HG02840 (cell line): ENCODE measurements around the gene TMEM238L.
"Not testable (repeated sequence)": the region's sequence is repeated elsewhere in the genome, so short reads cannot be mapped to it uniquely, and the experiment has no call there.

Experiments
- ATAC-seq: cut with Tn5 transposase; IDR thresholded peaks from one replicate; pipeline ENCODE4 v1.9.1; 2021; ENCODE audit warnings: mild to moderate bottlenecking, moderate library complexity, moderate number of reproducible peaks; ENCODE audit not compliant: unreplicated experiment, low FRiP score

TMEM238L gene, protein sequence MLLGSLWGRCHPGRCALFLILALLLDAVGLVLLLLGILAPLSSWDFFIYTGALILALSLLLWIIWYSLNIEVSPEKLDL

DNA sequence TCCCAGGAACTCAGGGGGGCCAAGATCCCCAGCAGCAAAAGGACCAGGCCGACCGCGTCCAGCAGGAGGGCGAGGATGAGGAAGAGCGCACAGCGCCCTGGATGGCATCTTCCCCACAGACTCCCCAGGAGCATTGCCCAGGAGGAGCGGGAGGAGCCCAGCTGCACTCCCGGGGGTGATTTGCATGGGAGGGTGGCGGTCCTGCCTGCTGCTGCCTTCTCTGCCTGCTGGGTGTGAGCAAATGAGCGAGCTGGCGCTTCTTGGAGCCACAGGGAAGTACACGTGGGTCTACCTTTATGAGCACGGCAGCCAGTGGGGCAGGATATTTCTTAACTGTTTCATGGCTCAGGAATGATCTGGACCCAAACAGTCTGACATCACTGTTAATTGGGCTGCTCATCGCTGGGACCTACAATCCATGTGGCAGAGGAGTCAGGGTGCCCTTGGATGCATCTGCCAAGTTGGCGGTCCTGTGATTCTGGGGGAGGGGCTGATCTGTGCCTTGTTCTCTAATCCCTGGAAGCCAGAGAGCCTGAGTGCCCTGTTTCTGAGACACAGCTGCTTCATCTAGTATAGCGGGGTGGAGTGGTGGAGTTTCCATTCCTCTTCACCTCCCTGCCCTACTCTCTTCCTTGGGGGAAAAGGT lies at the start of gene TMEM238L:
Gene TMEM238L, minus strand, starts transcription at position 270 of the 646 bp plus-strand sequence. Its CDS starts 136 bp downstream, at position 134.
- no peak for ATAC-seq

DNA sequence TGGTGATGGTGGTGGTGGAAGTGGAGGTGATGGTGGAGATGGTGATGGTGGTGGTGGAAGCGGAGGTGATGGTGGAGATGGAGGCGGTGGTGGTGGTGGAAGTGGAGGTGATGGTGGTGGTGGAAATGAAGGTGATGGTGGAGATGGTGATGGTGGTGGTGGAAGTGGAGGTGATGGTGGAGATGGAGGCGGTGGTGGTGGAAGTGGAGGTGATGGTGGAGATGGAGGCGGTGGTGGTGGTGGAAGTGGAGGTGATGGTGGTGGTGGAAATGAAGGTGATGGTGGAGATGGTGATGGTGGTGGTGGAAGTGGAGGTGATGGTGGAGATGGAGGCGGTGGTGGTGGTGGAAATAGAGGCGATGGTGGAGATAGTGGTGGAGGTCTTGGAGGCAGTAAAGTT lies 42.7 kb upstream of the TMEM238L start:
- not testable (repeated sequence) for ATAC-seq

DNA sequence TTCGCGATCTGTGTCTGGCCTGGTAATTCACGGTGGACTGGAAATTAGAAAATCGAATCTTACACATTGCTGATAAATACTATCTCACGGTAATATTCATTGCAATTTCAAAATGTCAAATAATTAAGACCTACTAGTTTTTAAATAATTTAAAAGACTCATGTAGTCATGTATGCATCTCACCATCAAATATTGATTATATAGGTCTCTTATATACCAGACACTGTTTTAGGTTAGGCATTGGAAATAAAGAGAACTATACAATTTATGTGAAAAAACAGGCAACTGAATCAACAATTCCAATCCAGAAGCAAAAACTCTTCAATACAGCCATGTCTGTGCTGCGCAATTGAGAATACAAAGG lies 41.5 kb upstream of the TMEM238L start:
- ATAC-seq = no peak

DNA sequence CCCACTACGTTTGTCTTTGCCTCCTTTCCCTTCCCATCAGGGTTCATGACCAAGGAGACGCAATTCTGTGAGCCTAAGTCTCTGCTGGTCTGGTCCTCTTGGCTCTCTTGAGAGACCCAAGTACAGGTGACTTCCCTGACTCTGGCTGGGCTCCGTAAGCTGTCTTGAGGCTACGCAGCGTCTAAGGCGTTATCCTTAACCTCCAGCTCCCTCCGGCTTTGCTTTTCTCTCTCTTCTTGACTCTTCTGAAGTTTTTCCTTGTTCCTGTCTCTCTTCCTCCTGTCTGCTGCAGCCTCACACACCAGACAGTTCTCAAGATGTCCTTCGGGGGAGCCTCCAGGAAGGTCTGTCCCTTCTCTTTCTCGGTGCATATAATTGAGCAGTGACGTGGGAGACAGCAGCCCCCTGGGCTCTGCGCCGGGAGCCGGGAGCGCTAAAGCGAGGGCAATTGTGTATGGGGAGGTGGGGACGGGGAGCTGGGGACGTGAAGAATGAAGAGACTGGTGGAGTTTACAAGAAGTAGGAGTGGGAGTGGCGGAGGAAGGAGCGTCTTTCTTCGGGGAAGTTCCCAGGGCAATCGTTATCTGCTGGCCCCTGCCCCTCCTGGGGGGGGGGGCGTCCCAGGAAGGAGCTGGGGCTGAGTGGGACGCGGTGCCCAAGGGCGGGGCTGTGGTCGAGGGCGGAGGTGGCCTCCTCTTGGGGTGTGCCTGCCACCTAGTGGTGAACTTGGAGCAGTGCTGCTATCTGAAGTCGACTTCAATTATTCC lies 40.9 kb upstream of the TMEM238L start:
- peak; percentile 63 for ATAC-seq

DNA sequence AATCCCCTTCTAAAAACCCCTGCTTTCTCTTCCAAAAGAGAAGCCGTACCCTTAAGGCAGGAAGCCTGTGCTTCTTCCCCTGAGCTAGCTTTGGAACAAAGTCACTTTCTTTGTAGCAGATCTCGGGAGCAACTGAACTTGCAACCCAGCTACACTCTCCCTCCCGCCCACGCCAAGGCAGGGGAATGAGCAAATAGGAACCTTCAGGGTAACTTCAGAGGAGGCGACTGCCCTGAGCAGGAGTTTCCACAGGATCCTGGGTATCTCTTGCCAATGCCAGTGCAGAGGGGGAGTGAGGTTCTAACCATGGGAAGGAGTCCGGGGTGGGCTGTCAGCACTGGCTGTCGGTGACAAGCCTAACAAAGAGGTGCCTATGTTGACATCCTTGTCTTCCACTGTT lies 39.9 kb upstream of the TMEM238L start:
- ATAC-seq = no peak

DNA sequence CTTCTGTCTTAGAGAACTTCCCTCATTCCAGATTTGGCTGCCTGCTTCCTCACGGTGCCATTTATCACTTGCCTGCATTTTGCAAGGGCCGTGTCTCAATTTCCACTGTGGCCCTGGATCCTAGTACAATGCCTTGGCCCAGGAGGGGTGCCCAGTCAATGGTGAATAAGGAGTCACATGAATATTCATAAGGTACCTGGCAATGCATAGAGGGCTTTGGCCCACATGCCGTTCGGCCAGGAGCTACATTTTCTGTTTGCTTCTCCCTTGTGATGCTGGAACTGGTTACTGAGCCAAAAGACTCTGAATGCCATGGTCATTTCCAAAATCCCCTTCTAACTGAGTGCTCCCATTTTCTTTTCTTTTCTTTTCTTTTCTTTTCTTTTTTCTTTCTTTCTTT lies 38.8 kb upstream of the TMEM238L start:
- ATAC-seq = no peak

DNA sequence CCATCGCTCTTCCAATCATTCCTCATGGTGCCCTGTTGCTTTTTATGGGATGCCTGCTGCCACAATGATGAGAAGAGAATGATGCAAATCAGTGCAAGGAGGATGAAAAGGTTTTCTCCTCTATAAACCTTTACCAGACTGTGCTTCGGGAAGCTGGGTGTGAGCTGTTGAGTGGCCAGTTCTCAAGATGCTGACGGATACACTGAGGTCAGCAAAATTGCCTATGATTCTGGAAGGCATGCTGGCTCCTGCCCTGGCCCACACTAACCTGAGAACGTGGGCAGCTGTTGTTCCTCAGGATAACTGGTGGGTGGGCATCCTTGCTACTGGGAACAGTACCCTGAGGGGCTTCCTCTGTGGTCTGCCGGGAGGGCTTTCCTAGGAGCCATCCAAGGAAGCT lies 34.8 kb upstream of the TMEM238L start:
- ATAC-seq = no peak

DNA sequence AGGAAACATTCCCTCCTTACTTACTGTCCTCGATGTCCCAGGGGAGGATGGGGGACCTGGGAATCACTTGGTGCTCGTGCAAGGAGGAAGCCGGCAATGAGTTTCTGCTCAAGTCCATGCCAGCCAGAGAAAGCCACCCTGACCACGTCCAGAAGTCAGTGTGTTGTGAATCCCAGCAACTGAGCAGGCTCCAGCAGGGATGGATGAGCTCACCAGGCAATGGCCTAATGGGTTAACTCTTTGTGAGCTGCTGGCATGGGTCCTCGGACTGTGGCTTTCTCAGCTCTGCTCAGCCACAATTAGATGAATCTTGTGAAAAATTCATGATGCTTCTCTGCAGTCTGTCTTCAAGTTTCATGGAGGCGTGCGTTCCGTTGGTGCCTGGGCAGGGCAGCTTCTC lies 34.0 kb upstream of the TMEM238L start, which contains the start of gene PIRT:
Gene PIRT, minus strand, starts transcription at position 167 of the 400 bp plus-strand sequence. CDS start 12,442 bp downstream, outside the sequence.
- ATAC-seq = no peak

DNA sequence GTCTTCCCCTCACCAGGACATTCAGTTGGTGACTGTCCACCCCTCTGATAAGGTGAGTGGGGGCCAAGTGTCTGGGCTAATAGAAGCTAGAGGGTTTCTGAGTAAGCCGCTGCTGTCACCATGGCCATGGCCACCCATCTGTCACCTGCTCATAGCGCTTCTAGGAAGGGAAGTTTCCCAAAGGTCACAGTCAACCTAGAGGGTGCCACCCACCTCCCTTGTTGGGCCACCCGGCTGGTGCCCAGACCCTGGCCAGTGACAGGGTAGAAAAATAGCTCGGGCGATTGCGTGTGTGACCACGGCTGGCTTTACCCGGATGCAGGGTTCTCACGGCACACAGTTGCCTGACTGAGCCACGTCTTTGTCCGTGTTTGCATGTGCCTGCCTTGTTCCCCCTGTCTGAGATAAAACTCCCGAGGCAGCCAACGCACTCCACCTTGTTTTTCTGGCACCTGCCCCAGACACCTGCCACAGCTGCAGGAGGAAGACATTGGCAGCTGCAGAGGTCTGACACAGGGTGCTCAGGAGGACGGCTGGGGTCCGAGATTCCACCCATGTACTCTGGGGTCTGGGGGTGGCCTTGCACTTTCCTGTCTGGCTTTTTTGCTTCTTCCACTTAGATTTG lies 33.2 kb upstream of the TMEM238L start:
- no peak for ATAC-seq

DNA sequence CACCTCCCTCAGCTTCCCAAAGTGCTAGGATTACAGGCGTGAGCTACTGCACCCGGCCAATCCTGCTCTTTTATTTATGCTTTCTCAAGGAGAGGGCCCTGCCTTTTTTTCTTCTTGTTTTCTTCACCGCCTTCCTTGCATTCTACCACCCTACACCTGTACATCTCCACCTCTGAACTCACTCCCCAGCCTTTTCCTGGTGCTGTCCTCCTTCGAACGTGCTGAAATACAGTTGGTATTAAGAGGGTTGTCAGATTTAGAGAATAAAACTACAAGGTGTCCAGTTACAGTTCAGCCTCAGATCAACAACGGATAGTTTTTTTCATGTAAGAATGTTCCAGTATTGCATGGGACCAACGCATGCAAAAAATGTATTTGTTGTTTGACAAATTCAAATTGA lies 32.2 kb upstream of the TMEM238L start:
- no peak for ATAC-seq

DNA sequence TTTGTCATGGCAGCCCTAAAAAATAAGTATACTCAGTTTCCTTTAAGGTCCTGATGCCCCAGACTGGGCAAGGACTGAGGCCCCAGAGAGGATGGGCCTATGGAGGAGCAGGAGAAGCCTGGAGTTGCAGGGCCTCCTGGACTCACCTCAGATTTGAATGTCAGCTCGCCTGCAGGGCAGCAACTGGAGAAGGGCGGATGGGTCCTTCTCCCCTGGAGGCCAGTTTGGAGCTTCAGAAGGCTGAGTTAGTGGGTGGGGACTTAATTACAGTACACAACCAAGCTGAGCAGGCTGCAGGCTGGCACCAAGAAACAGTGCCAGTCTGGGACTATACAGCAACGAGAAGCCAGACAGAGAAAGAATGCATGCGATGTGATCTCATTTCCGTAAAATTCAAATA lies 27.8 kb upstream of the TMEM238L start:
- ATAC-seq = no peak

DNA sequence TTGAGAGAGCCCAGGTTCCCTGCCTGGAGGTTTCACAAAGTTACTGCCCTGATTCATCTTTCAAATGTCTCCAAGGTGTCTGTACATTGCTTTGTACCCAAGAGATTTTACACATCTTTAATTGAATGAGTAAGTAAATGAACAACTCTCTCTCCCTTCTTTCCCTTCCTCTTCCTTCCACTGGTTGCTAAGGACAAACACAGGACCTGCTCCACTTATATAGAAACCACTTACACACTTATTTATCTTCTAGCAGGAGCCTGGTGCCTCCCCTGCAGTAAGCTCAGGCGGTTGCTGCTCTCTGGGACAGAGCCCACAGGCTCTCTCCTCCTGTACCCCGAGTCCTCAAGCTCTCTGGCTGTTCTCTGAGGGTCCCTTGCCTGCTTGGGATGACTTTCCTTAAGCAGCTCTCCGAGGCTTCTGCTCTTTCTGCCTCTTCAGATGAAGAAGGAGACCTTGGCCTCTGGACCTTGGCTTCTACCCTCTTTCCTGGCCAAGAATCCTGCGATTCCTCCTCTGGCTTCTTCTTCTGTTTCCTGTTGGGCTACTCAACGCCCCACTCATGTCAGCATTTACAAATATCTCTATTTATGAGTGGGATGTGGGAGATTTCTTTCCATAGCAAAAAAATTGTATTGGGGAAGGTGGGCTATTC lies 24.1 kb upstream of the TMEM238L start:
- no peak for ATAC-seq

DNA sequence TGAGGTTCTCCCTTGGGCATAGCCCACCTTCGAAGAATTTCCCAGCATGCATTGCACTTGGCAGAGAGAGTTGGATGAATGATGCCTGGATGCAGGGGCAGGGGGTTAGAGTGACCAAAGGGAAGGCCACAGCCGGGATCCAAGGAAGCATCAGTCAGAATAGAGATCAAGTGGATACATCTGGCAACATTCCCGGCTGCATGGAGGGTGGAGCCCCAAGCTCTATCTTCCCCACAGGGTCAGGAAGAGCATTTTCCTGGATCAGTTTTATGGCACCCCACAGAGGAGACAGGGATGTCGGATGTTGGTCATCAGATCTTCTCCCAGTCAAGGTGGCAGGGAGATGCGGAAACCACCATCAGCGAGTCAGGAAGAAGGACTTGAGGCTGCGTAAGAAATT lies 21.0 kb upstream of the TMEM238L start:
- ATAC-seq = no peak

DNA sequence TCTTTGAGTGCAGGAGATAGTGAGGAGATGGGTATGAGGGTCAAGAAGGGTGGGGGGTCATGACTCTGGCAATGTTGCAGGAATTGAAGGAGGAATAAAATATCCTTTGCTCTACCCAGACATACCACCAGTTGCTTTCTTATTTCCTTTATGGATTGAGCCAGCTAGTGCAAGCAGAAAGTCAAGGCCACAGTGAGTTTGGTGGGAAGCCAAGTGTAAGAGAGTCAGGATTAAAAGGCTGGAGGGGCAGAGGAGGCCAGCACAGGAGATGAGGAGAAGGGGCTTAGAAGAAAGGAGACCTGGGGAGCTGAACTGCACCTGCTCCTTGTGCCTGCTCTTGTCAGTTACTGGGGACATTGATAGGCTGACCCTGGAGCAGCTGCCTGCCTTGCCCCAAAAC lies 17.9 kb upstream of the TMEM238L start:
- no peak for ATAC-seq

DNA sequence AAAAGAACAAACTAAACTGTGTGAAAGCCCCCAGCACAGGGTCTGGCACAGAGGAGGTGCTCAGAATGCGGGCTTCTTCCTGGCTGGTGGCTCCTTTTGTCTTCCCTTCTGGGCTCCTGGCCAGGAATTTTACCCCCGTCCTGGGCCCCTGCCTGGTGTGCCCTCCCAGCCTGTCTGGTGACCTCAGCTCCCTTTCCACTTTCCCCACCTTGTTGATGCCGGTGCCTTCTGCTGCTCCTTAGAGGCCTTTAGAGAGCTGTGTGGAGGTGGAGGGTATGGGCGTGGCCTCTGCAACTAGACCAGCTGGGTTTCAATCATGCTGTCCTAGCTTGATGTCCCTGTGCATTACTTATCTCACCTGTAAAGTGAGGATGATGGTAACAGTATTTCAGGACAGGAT lies 17.2 kb upstream of the TMEM238L start:
- ATAC-seq = no peak

DNA sequence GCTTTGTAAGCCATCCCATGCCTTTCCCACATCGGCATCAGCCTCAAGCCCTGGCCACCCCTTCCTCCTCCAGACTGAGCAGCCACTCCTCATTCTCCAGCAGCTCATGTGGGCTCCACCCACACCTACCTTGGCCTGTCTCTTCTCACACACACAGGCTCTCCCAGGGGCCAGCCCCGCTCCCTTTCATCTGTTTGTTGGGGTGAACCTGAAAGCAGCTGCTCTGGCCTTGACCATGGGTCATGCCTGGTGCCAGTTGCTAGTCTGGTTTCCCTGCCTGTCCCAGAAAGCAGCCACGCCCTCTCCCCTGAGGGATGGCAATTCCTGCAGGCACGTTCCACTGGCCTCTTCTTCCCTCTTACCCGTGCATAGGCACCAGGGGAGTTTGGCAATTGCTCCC lies 11.4 kb upstream of the TMEM238L start:
- no peak for ATAC-seq

DNA sequence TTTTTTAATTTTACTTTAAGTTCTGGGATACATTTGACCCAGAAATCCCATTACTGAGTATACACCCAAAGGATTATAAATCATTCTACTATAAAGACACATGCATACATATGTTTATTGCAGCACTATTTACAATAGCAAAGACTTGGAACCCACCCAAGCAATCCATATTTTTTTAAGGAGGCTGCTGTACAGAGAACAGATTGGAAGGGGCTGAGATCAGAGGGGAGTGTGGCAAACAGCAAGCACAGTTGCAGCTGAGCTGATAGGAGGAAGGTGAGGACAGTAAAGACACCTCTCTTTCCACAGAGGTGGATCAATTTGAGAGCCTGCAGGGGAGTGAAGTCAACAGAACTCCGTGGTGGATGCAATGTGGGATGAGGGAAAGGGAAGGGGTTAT lies 10.2 kb upstream of the TMEM238L start:
- no peak for ATAC-seq

DNA sequence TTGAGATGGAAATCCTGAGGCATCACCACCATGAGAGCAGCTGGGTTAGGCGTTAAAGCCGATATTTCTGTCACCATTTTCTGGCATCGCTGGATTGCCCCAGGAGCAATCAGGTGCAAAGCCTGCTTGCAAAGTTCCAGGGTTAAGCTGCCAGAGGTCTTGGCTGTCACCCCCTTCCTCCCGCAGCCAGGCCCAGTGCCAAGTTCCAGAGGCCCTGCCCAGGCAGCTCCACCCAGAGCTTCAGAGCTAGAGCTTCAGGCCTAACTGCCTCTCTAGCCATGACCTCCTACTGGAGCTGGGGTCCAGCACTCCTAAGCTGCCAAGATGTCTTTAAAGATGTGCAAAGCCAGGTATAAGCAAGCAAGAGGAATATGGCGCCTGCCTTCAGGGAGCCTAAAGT lies 8.8 kb upstream of the TMEM238L start:
- ATAC-seq = no peak

DNA sequence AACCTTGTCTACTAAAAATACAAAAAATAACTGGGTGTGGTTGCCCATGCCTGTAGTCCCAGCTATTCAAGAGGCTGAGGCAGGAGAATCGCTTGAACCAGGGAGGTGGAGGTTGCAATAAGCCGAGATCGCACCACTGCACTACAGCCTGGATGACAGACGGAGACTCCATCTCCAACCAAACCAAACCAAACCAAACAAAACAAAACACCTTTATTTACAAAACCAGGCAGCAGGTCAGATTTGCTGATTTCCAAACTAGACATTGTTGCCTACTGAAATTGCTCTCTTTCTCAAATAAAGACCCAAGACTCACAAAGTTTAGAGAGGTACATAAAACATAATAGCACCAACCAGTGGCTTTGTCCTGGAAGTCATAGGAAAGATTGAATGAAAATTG lies 5.7 kb upstream of the TMEM238L start:
- no peak for ATAC-seq

DNA sequence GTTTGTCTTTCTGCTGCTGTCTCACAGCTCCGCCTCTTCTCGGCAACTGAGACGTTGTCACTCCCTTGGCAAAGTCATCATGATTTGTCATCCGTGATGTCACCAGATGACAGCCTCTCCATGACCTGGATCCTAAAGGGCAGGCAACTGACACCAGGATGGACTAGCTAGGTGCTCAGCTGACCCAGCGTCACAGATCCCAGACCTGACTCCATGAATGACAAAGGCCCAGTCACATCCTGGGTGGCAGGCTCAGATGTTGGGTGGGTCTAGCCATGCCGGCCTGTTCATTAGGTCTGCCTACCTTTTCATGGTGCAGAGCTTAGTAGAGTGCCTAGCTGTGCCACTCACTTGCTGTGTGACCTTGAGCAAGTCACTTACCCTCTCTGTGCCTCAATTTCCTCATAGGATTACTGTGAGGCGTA lies 3.8 kb upstream of the TMEM238L start:
- ATAC-seq = no peak
